GM21515 (cell line): Measurements from ENCODE around the gene IGFL2.
"Not testable (repeated sequence)": the region's sequence is repeated elsewhere in the genome, so short reads cannot be mapped to it uniquely, and the experiment has no call there.

Experiments
- ATAC-seq: cut with Tn5 transposase; IDR thresholded peaks from one replicate; pipeline ENCODE4 v1.9.1; 2021; ENCODE audit not compliant: unreplicated experiment

The IGFL2 gene

GRCh38 chr19:46141421-46141820 lies 6.6 kb upstream of the IGFL2 start:
- no peak for ATAC-seq

GRCh38 chr19:46142294-46142693 lies 5.7 kb upstream of the IGFL2 start:
- no peak for ATAC-seq

- ATAC-seq, result no peak
Measured at GRCh38 chr19:46144756-46145155, 3.3 kb upstream of the IGFL2 start.

- ATAC-seq, result no peak
Measured at GRCh38 chr19:46147166-46147740, 785 bp upstream of the IGFL2 start.

- ATAC-seq, result no peak
Measured at GRCh38 chr19:46150606-46151005, 2.6 kb downstream of the IGFL2 start.

GRCh38 chr19:46155237-46155636 lies 7.2 kb downstream of the IGFL2 start:
- ATAC-seq, result no peak

- ATAC-seq, result no peak
Measured at GRCh38 chr19:46159418-46160232, 11.6 kb downstream of the IGFL2 start.

GRCh38 chr19:46160233-46160775 lies 12.3 kb downstream of the IGFL2 start:
- ATAC-seq, result no peak

- ATAC-seq, result not testable (repeated sequence)
Measured at GRCh38 chr19:46161642-46162257, 13.7 kb downstream of the IGFL2 start.

GRCh38 chr19:46162731-46163130 lies 14.7 kb downstream of the IGFL2 start:
- no peak for ATAC-seq

GRCh38 chr19:46173886-46174480 lies 25.9 kb downstream of the IGFL2 start:
- no peak for ATAC-seq

- ATAC-seq, result no peak
Measured at GRCh38 chr19:46176116-46176860, 28.2 kb downstream of the IGFL2 start.

- ATAC-seq, result no peak
Measured at GRCh38 chr19:46179076-46179759, 31.2 kb downstream of the IGFL2 start.

- no peak for ATAC-seq
Measured at GRCh38 chr19:46180701-46181387, 32.8 kb downstream of the IGFL2 start.

GRCh38 chr19:46181388-46181779 lies 33.3 kb downstream of the IGFL2 start:
- no peak for ATAC-seq

- ATAC-seq, result no peak
Measured at GRCh38 chr19:46182476-46182875, 34.4 kb downstream of the IGFL2 start.

GRCh38 chr19:46184775-46185710 lies 37.0 kb downstream of the IGFL2 start:
- ATAC-seq, result not testable (repeated sequence)

GRCh38 chr19:46186101-46186716 lies 38.2 kb downstream of the IGFL2 start:
- no peak for ATAC-seq
